Cardiac septum (tissue), 1 donor: Measurements from ENCODE around the gene MYO19. TPM values are rescaled to one million over a fixed set of nuclear protein-coding genes. Genes with fewer than 3 reads are reported as not detected.
"Not testable (repeated sequence)": the region's sequence is repeated elsewhere in the genome, so short reads cannot be mapped to it uniquely, and the experiment has no call there.

Experiments
- DNase-seq: peaks from one replicate; pipeline ENCODE4 v3.0.0-alpha.2; 2020; ENCODE audit warnings: low spot score
- intact Hi-C: fragments of 100-400 bp; cut with DNase I; formaldehyde crosslinking; loops from one replicate; pipeline ENCODE4 v1.14.0; 2022
- total RNA-seq: library from RNA; stranded (reverse); fragmentation: NEBNext Ultra II Directional; extraction: Animal tissue kit (Norgen Biotek cat#: 25700); gene quantifications from one replicate; pipeline ENCODE4 v1.2.1, GENCODE V29; 2021
- donor health status: DM: no; HTN: no; CAD: no.

The MYO19 gene
- total RNA-seq, 1 donor from 2014 or later: 16.0 TPM

GRCh38 chr17:36540696-36541095 lies 6.0 kb upstream of the MYO19 start:
- no peak for DNase-seq
- intact Hi-C loops: no loop called here

GRCh38 chr17:36535669-36536081 lies 1.0 kb upstream of the MYO19 start:
- no peak for DNase-seq
- intact Hi-C loops: loop anchor here (1.0 to 5.0 kb wide), 2 partner anchors 9 to 67 kb away; partner anchors contain the start of genes GGNBP2 and MRM1

- DNase-seq: peak; percentile 76
- intact Hi-C loops: no loop called here
Observed at GRCh38 chr17:36533935-36534839, 481 bp downstream of the MYO19 start.

GRCh38 chr17:36532435-36532975 lies 2.2 kb downstream of the MYO19 start:
- peak; percentile 55 for DNase-seq
- intact Hi-C loops: no loop called here

- intact Hi-C loops: no loop called here
- no peak for DNase-seq
Observed at GRCh38 chr17:36529121-36529520, 5.5 kb downstream of the MYO19 start.

- intact Hi-C loops: no loop called here
- DNase-seq: peak; percentile 62
Observed at GRCh38 chr17:36527621-36528250, 6.9 kb downstream of the MYO19 start.

GRCh38 chr17:36525888-36526287 lies 8.8 kb downstream of the MYO19 start:
- peak; percentile 67 for DNase-seq

GRCh38 chr17:36525113-36525512 lies 9.6 kb downstream of the MYO19 start:
- intact Hi-C loops: no loop called here
- peak; percentile 35 for DNase-seq

More at GRCh38 chr17:36525888-36526287, 8.8 kb downstream of the MYO19 start:
- intact Hi-C loops: no loop called here

GRCh38 chr17:36524428-36524876 lies 10.2 kb downstream of the MYO19 start:
- peak; percentile 31 for DNase-seq
- intact Hi-C loops: no loop called here

- intact Hi-C loops: no loop called here
- no peak for DNase-seq
Observed at GRCh38 chr17:36523113-36523512, 11.6 kb downstream of the MYO19 start.

- intact Hi-C loops: no loop called here
- peak; percentile 43 for DNase-seq
Observed at GRCh38 chr17:36515837-36516236, 18.8 kb downstream of the MYO19 start.

GRCh38 chr17:36514856-36515255 lies 19.8 kb downstream of the MYO19 start:
- DNase-seq: peak; percentile 24
- intact Hi-C loops: no loop called here

GRCh38 chr17:36512641-36513040 lies 22.0 kb downstream of the MYO19 start:
- intact Hi-C loops: no loop called here
- peak; percentile 54 for DNase-seq

GRCh38 chr17:36511216-36511615 lies 23.5 kb downstream of the MYO19 start:
- intact Hi-C loops: no loop called here

GRCh38 chr17:36510636-36511035 lies 24.0 kb downstream of the MYO19 start:
- intact Hi-C loops: no loop called here
- peak; percentile 55 for DNase-seq

More at GRCh38 chr17:36511216-36511615, 23.5 kb downstream of the MYO19 start:
- peak; percentile 62 for DNase-seq

GRCh38 chr17:36509272-36509985 lies 25.2 kb downstream of the MYO19 start:
- intact Hi-C loops: no loop called here
- DNase-seq: peak; percentile 51

- intact Hi-C loops, DNase-seq: not testable (repeated sequence)
Observed at GRCh38 chr17:36508439-36508838, 26.2 kb downstream of the MYO19 start.

GRCh38 chr17:36507266-36507665 lies 27.4 kb downstream of the MYO19 start:
- intact Hi-C loops: no loop called here
- DNase-seq: peak; percentile 53

GRCh38 chr17:36506831-36507230 lies 27.8 kb downstream of the MYO19 start:
- DNase-seq: peak; percentile 31
- intact Hi-C loops: no loop called here
